Esophagus muscularis mucosa (tissue), 4 donors: ENCODE results near the gene CLVS2.

Experiments used
- CTCF ChIP-seq, 3 experiments: fragments of 200-600 bp in 2 of 3; fragments of 450-650 bp in 1 of 3; sonication (generic) in 2 of 3; IDR thresholded peaks; one replicate each; pipeline ENCODE4 v1.5.1; 2017 to 2019; ENCODE audit warnings: antibody characterized with exemption in 3 of 3, mild to moderate bottlenecking in 2 of 3, moderate library complexity in 1 of 3
- EP300 ChIP-seq: sonication (generic); formaldehyde crosslinking; IDR thresholded peaks from one replicate; pipeline ENCODE4 v1.6.1; 2017; ENCODE audit warnings: antibody characterized with exemption
- POLR2AphosphoS5 ChIP-seq, 2 donors: sonication (generic); formaldehyde crosslinking; IDR thresholded peaks; one replicate each; pipeline ENCODE4 v1.6.1; 2017; ENCODE audit warnings: antibody characterized with exemption in 2 of 2

- no peak for TF ChIP-seq EP300
- TF ChIP-seq CTCF (IDR thresholded peaks at IDR 0.05): no peak
- TF ChIP-seq POLR2AphosphoS5 (IDR thresholded peaks at IDR 0.05): no peak
Observed at GRCh38 chr6:123085403-123085802, 89.4 kb downstream of the CLVS2 start.
